OCI-LY1 (cell line): Measurements from ENCODE around the gene MLXIP.

ENCODE experiments used
- CTCF ChIP-seq: fragments of 200-600 bp; sonication (generic), shearing (Covaris generic); IDR thresholded peaks from 2 replicates; pipeline ENCODE4 v1.5.1; 2017; ENCODE audit warnings: mild to moderate bottlenecking, antibody characterized with exemption, low read length, moderate library complexity, mixed read lengths
- EZH2 ChIP-seq: fragments of 200-600 bp; sonication (generic), shearing (Covaris generic); IDR thresholded peaks from 2 replicates; pipeline ENCODE4 v1.8.0; 2017; ENCODE audit warnings: borderline replicate concordance, mixed run types, mild to moderate bottlenecking, antibody characterized with exemption, low read length, moderate library complexity, mixed read lengths

DNA sequence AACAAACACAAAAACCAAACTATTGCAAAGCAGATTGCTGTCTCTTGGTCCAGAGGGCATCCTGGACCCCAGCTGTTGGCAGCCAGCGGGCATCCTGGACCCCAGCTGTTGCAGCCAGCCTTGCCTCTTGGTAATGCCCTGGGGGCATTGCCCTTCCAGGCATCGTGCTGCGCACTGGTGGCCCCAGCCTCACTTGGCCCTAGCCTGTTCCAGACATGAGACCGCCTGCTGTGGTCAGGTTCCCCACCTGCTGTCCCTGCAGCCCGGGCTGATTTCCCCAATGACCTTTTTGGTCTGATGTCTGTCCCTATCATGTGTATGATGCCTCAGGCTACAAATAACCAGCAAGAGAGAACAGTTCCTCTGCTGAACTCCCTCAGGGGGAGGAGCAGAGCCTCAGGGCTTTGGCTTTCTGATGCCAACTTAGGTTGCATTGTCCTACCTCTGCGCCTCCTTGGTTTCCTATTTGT lies 20.8 kb downstream of the MLXIP start:
- TF ChIP-seq CTCF (no peak), EZH2 (no peak)
